ENCODE results near the gene OR2A14.
"Not testable (repeated sequence)": the region's sequence is repeated elsewhere in the genome, so short reads cannot be mapped to it uniquely, and the experiment has no call there.

OR2A14 gene

DNA sequence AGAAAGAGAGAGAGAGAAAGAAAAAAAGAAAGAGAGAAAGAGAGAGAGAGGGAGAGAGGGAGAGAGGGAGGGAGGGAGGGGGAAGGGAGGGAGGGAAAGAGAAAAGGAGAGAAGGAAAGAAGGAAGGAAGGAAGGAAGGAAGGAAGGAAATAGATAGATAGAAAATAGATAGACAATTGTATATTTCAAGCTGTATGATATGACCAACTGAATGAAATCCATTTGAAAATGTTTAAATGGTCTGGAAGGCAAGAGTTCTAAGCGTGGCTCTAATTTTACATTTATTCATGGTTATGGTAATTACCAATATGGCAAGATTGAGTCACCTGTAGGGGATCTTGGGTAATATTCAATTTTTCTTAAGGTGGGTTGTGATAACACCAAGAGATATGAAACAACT, 35.9 kb downstream of the OR2A14 start:
- no peak for DNase-seq (ENCODE audit: low spot score)

GRCh38 chr7:144164784-144165183, 41.8 kb downstream of the OR2A14 start:
- DNase-seq (ENCODE audit: low spot score), result no peak

DNA sequence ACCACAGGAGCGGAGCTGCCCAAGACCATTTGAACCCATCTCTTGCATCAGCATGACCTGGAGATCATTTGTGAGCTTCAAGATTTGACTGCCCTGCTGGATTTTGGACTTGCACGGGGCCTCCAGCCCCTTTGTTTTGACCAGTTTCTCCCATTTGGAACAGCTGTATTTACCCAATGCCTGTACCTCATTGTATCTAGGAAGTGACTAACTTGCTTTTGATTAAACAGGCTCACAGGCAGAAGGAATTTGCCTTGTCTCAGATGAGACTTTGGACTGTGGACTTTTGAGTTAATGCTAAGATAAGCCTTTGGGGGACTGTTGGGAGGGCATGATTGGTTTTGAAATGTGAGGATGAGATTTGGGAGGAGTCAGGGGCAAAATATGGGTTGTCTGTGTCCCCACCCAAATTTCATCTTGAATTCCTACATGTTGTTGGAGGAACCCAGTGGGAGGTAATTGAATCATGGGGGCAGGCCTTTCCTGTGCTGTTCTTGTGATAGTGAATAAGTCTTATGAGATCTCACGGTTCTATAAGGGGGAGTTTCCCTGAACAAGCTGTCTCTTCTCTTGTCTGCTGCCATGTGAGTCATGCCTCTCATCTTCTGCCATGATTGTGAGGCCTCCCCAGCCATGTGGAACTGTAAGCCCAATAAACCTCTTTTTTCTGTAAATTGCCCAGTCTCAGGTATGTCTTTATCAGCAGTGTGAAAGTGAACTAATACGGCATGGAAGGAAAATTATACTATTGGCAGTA, 48.8 kb downstream of the OR2A14 start:
- DNase-seq (ENCODE audit: low spot score), result not testable (repeated sequence)

- DNase-seq (ENCODE audit: low spot score), result no peak
Measured at GRCh38 chr7:144174613-144175012, 51.6 kb downstream of the OR2A14 start.

- not testable (repeated sequence) for DNase-seq (ENCODE audit: low spot score)
Measured at GRCh38 chr7:144178380-144179164, 55.6 kb downstream of the OR2A14 start.

GRCh38 chr7:144179165-144179479, 56.1 kb downstream of the OR2A14 start:
- not testable (repeated sequence) for DNase-seq (ENCODE audit: low spot score)

Data from HuH-7.5 (cell line).